Measurements from ENCODE around the gene P3R3URF.

Gene P3R3URF

GRCh38 chr1:46218443-46218842 is 42.2 kb upstream of the P3R3URF start:
- no peak for DNase-seq (ENCODE audit: extremely low read depth, low read depth)
- no peak for TF ChIP-seq CTCF (IDR thresholded peaks at IDR 0.05; ENCODE audit: low read depth, low read length, missing control alignments)
- H3K4me3 ChIP-seq (replicated peaks; ENCODE audit: low read depth, low read length), result no peak overlapping the region

- H3K4me3 ChIP-seq (replicated peaks; ENCODE audit: low read depth, low read length), result no peak overlapping the region
- no peak for DNase-seq (ENCODE audit: extremely low read depth, low read depth)
- TF ChIP-seq CTCF (IDR thresholded peaks at IDR 0.05; ENCODE audit: low read depth, low read length, missing control alignments), result no peak
Measured at GRCh38 chr1:46215504-46215903, 39.2 kb upstream of the P3R3URF start.

- no peak for DNase-seq (ENCODE audit: extremely low read depth, low read depth)
- TF ChIP-seq CTCF (IDR thresholded peaks at IDR 0.05; ENCODE audit: low read depth, low read length, missing control alignments), result no peak
- no peak overlapping the region for H3K4me3 ChIP-seq (replicated peaks; ENCODE audit: low read depth, low read length)
Measured at GRCh38 chr1:46211051-46211450, 34.8 kb upstream of the P3R3URF start.

- H3K4me3 ChIP-seq (replicated peaks; ENCODE audit: low read depth, low read length), result no peak overlapping the region
- no peak for TF ChIP-seq CTCF (IDR thresholded peaks at IDR 0.05; ENCODE audit: low read depth, low read length, missing control alignments)
- no peak for DNase-seq (ENCODE audit: extremely low read depth, low read depth)
Measured at GRCh38 chr1:46210561-46210960, 34.3 kb upstream of the P3R3URF start.

GRCh38 chr1:46206399-46206798 is 30.1 kb upstream of the P3R3URF start:
- no peak for DNase-seq (ENCODE audit: extremely low read depth, low read depth)
- no peak overlapping the region for H3K4me3 ChIP-seq (replicated peaks; ENCODE audit: low read depth, low read length)
- no peak for TF ChIP-seq CTCF (IDR thresholded peaks at IDR 0.05; ENCODE audit: low read depth, low read length, missing control alignments)

GRCh38 chr1:46205791-46206190 is 29.5 kb upstream of the P3R3URF start:
- DNase-seq (ENCODE audit: extremely low read depth, low read depth), result no peak
- no peak overlapping the region for H3K4me3 ChIP-seq (replicated peaks; ENCODE audit: low read depth, low read length)
- no peak for TF ChIP-seq CTCF (IDR thresholded peaks at IDR 0.05; ENCODE audit: low read depth, low read length, missing control alignments)

GRCh38 chr1:46205141-46205540 is 28.9 kb upstream of the P3R3URF start:
- DNase-seq (ENCODE audit: extremely low read depth, low read depth), result no peak
- TF ChIP-seq CTCF (IDR thresholded peaks at IDR 0.05; ENCODE audit: low read depth, low read length, missing control alignments), result no peak
- H3K4me3 ChIP-seq (replicated peaks; ENCODE audit: low read depth, low read length), result no peak overlapping the region
